Liver (tissue), 9 donors: ENCODE measurements around the gene TSTD2. TPM values are rescaled to one million over a fixed set of nuclear protein-coding genes. Genes with fewer than 3 reads are reported as not detected.

Experiments used
- DNase-seq: peaks from one replicate; pipeline ENCODE4 v3.0.0-alpha.2; 2017; ENCODE audit warnings: low spot score
- H3K27ac ChIP-seq, 2 donors: one replicate each; pipeline ENCODE4 v1.7.0; 2013; ENCODE audit warnings: inconsistent platforms in 2 of 2, low read length in 2 of 2, control low read depth in 1 of 2, low read depth in 1 of 2, mild to moderate bottlenecking in 1 of 2
- H3K27me3 ChIP-seq, 4 donors: one replicate each; pipeline versions ENCODE4 v1.6.1 to v1.7.0; 2013; ENCODE audit warnings: low read length in 3 of 4, inconsistent platforms in 1 of 4, mild to moderate bottlenecking in 1 of 4, moderate library complexity in 1 of 4; ENCODE audit not compliant: control insufficient read depth in 4 of 4, insufficient read depth in 4 of 4
- H3K36me3 ChIP-seq, 4 donors: one replicate each; pipeline versions ENCODE4 v1.6.1 to v1.7.0; 2013; ENCODE audit warnings: low read length in 3 of 4, mild to moderate bottlenecking in 3 of 4, low read depth in 1 of 4, moderate library complexity in 1 of 4; ENCODE audit not compliant: control insufficient read depth in 4 of 4, insufficient read depth in 3 of 4
- H3K4me1 ChIP-seq, 4 donors: one replicate each; pipeline versions ENCODE4 v1.6.1 to v1.7.0; 2013; ENCODE audit warnings: low read length in 3 of 4, mild to moderate bottlenecking in 3 of 4, moderate library complexity in 1 of 4; ENCODE audit not compliant: control insufficient read depth in 4 of 4, insufficient read depth in 4 of 4
- H3K4me3 ChIP-seq, 3 donors: one replicate each; pipeline versions ENCODE4 v1.6.1 to v1.7.0; 2013; ENCODE audit warnings: low read length in 3 of 3, control low read depth in 1 of 3, low read depth in 1 of 3, mild to moderate bottlenecking in 1 of 3
- H3K9ac ChIP-seq, 2 donors: one replicate each; pipeline ENCODE4 v1.7.0; 2013; ENCODE audit warnings: low read length in 2 of 2, mild to moderate bottlenecking in 2 of 2, moderate library complexity in 2 of 2, control low read depth in 1 of 2, low read depth in 1 of 2
- H3K9me3 ChIP-seq, 4 donors: one replicate each; pipeline versions ENCODE4 v1.6.1 to v1.7.0; 2013; ENCODE audit warnings: low read length in 3 of 4; ENCODE audit not compliant: control insufficient read depth in 4 of 4
- EGR1 ChIP-seq, 2 donors: IDR thresholded peaks; 2 replicates each; pipeline ENCODE4 v1.6.1; 2016 to 2018; ENCODE audit warnings: antibody characterized with exemption in 2 of 2, low read depth in 2 of 2
- FOXA1 ChIP-seq: IDR thresholded peaks from 2 replicates; pipeline ENCODE4 v1.6.1; 2016; ENCODE audit warnings: antibody characterized with exemption
- FOXA2 ChIP-seq: IDR thresholded peaks from 2 replicates; pipeline ENCODE4 v1.6.1; 2016; ENCODE audit warnings: antibody characterized with exemption
- GABPA ChIP-seq, 2 donors: IDR thresholded peaks in 1 of 2; conservative IDR thresholded peaks in 1 of 2; 2 replicates each; pipeline ENCODE4 v1.6.1; 2016; ENCODE audit warnings: antibody characterized with exemption in 2 of 2, mild to moderate bottlenecking in 1 of 2, moderate library complexity in 1 of 2
- HNF4A ChIP-seq, 2 donors: conservative IDR thresholded peaks; 2 replicates each; pipeline ENCODE4 v1.6.1; 2016; ENCODE audit warnings: antibody characterized with exemption in 2 of 2, mild to moderate bottlenecking in 2 of 2
- HNF4G ChIP-seq: IDR thresholded peaks from 2 replicates; pipeline ENCODE4 v1.6.1; 2016; ENCODE audit warnings: antibody characterized with exemption
- NR2F2 ChIP-seq: IDR thresholded peaks from 2 replicates; pipeline ENCODE4 v1.6.1; 2016; ENCODE audit warnings: antibody characterized with exemption
- RAD21 ChIP-seq, 2 donors: IDR thresholded peaks; 2 replicates each; pipeline ENCODE4 v1.6.1; 2016; ENCODE audit warnings: antibody characterized with exemption in 2 of 2, mild to moderate bottlenecking in 2 of 2
- RXRA ChIP-seq, 2 donors: IDR thresholded peaks; 2 replicates each; pipeline ENCODE4 v1.6.1; 2017 to 2018; ENCODE audit warnings: antibody characterized with exemption in 2 of 2, mild to moderate bottlenecking in 1 of 2
- SP1 ChIP-seq: IDR thresholded peaks from 2 replicates; pipeline ENCODE4 v1.6.1; 2018; ENCODE audit warnings: antibody characterized with exemption, mild to moderate bottlenecking
- TAF1 ChIP-seq: conservative IDR thresholded peaks from 2 replicates; pipeline ENCODE4 v1.6.1; 2016; ENCODE audit warnings: antibody characterized with exemption, mild to moderate bottlenecking
- YY1 ChIP-seq: IDR thresholded peaks from 2 replicates; pipeline ENCODE4 v1.6.1; 2016; ENCODE audit warnings: antibody characterized with exemption, mild to moderate bottlenecking
- WGBS: extraction: QIAGEN DNeasy Blood & Tissue Kit; methylation state at CpG from one replicate; pipeline ENCODE4 v1.1.7; 2013; 5-methylcytosine and 5-hydroxymethylcytosine counted together
- polyA plus RNA-seq, 2 donors: library from polyadenylated mRNA; stranded (reverse) in 1 of 2; unstranded in 1 of 2; fragments of 200-250 nt in 1 of 2; fragments of >200 nt in 1 of 2; fragmentation: Nextera tagmentation in 1 of 2; extraction: Ambion mirVana in 1 of 2; gene quantifications; one replicate each; pipeline versions ENCODE4 v1.2.1 to v1.2.3, GENCODE V29; 2013 to 2015
- total RNA-seq, 2 donors: library from RNA; depleted of rRNA; stranded (reverse); fragments of >200 nt; gene quantifications; one replicate each; pipeline ENCODE4 v1.2.3, GENCODE V29; 2014
- TF ChIP-seq, protein P1 (sequence below): IDR thresholded peaks from 2 replicates; pipeline ENCODE4 v1.6.1; 2016; ENCODE audit warnings: antibody characterized with exemption
- TF ChIP-seq, protein P2 (sequence below): IDR thresholded peaks from 2 replicates; pipeline ENCODE4 v1.6.1; 2016; ENCODE audit warnings: antibody characterized with exemption, mild to moderate bottlenecking
- donor health status: healthy.
- donor health status: healthy.
- donor health status: healthy.
- donor health status: healthy.
- donor health status: healthy.

TSTD2 gene
- total and polyA plus RNA-seq, 4 donors: 4.6 to 13.8 (median 7.1) TPM

DNA sequence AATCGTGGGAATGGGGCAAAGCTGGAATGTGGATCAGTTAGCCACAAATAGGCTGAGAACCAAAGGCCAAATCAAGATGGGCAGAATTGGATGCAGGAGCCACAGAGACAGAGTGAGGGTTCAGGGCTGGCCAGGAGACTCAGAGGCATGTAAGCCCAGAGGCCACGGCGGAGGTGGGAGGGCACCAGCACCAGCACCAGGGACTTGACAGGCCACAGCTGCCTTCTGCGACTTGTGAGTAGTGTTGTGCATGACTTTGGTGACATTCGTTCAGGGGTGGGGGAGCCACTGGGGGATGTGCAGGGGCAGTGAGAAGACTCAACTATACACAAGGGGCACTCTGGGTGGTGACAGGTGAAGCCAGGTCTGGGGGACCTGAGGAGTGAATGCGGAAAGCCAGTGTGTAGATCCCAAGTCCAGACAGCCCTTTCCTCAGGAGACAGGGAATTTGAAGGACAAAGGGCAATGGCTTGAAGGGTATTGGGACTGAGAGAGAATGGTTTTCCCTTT lies 78.5 kb downstream of the TSTD2 start:
- Histone ChIP-seq H3K9ac (no peak overlapping the region), H3K27ac (no peak overlapping the region), H3K36me3 (peaks cover 0 to 2% (median 0%) of the 10 kb centered on the region in 4 donors), H3K4me3 (no peak overlapping the region), H3K4me1 (peaks cover 10 to 23% (median 16%) of the 10 kb centered on the region in 4 donors), H3K27me3 (no peaks in the 10 kb centered on the region), H3K9me3 (no peaks in the 10 kb centered on the region)
- no peak for DNase-seq
- TF ChIP-seq TAF1 (no peak), FOXA2 (no peak), RAD21 (IDR thresholded peaks at IDR 0.05) (no peak), GABPA (IDR thresholded peaks at IDR 0.05 in 1 of 2, conservative IDR thresholded peaks at IDR 0.05 in 1 of 2) (no peak), HNF4A (conservative IDR thresholded peaks at IDR 0.05) (no peak)
- WGBS: 94% methylated on average over 6 of the region's 6 CpGs

DNA sequence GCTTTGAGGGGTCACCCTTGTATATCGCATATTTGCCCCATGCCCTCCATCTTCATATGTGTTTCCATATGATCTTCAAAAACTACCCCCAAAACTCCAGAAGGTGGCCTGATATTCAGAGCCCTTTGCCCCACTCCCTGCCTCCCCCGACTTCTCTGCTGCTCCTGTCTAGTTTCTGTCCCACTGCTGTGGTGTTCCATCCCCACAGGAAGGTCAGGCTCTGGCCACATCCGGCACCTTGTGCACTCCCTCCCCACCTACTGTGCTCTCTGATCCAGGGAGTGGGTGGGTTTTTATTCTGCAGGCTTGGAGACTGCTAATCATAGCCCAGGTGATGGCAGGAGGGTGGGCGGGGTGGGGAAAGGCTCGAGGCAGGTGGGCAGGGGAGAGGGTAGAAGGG lies 79.3 kb downstream of the TSTD2 start:
- no peaks in the 10 kb centered on the region for H3K27me3 ChIP-seq
- WGBS: 90% methylated on average over 5 of the region's 5 CpGs
- H3K9ac ChIP-seq: no peak overlapping the region
- TF ChIP-seq TAF1 (no peak), EGR1 (IDR thresholded peaks at IDR 0.05; ENCODE audit: low read depth in 2 of 2) (no peak), HNF4G (no peak), NR2F2 (no peak), SP1 (no peak), RAD21 (IDR thresholded peaks at IDR 0.05) (no peak), YY1 (no peak), RXRA (IDR thresholded peaks at IDR 0.05) (no peak), FOXA2 (no peak), FOXA1 (no peak)
- TF ChIP-seq, protein P1, sequence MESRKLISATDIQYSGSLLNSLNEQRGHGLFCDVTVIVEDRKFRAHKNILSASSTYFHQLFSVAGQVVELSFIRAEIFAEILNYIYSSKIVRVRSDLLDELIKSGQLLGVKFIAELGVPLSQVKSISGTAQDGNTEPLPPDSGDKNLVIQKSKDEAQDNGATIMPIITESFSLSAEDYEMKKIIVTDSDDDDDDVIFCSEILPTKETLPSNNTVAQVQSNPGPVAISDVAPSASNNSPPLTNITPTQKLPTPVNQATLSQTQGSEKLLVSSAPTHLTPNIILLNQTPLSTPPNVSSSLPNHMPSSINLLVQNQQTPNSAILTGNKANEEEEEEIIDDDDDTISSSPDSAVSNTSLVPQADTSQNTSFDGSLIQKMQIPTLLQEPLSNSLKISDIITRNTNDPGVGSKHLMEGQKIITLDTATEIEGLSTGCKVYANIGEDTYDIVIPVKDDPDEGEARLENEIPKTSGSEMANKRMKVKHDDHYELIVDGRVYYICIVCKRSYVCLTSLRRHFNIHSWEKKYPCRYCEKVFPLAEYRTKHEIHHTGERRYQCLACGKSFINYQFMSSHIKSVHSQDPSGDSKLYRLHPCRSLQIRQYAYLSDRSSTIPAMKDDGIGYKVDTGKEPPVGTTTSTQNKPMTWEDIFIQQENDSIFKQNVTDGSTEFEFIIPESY: no peak
- TF ChIP-seq, protein P2, sequence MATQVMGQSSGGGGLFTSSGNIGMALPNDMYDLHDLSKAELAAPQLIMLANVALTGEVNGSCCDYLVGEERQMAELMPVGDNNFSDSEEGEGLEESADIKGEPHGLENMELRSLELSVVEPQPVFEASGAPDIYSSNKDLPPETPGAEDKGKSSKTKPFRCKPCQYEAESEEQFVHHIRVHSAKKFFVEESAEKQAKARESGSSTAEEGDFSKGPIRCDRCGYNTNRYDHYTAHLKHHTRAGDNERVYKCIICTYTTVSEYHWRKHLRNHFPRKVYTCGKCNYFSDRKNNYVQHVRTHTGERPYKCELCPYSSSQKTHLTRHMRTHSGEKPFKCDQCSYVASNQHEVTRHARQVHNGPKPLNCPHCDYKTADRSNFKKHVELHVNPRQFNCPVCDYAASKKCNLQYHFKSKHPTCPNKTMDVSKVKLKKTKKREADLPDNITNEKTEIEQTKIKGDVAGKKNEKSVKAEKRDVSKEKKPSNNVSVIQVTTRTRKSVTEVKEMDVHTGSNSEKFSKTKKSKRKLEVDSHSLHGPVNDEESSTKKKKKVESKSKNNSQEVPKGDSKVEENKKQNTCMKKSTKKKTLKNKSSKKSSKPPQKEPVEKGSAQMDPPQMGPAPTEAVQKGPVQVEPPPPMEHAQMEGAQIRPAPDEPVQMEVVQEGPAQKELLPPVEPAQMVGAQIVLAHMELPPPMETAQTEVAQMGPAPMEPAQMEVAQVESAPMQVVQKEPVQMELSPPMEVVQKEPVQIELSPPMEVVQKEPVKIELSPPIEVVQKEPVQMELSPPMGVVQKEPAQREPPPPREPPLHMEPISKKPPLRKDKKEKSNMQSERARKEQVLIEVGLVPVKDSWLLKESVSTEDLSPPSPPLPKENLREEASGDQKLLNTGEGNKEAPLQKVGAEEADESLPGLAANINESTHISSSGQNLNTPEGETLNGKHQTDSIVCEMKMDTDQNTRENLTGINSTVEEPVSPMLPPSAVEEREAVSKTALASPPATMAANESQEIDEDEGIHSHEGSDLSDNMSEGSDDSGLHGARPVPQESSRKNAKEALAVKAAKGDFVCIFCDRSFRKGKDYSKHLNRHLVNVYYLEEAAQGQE: no peak
- H3K27ac ChIP-seq: no peak overlapping the region
- peaks cover 0 to 2% (median 0%) of the 10 kb centered on the region in 4 donors for H3K9me3 ChIP-seq
- no peak for DNase-seq
- H3K4me1 ChIP-seq: peaks cover 10 to 23% (median 16%) of the 10 kb centered on the region in 4 donors
- H3K36me3 ChIP-seq: peaks cover 0 to 2% (median 0%) of the 10 kb centered on the region in 4 donors
- no peak overlapping the region for H3K4me3 ChIP-seq
